Measurements from ENCODE around the gene FBXW12.

GRCh38 chr3:48423883-48424695, 52.1 kb downstream of the FBXW12 start:
- TF ChIP-seq CTCF (IDR thresholded peaks at IDR 0.05) (no peak), EZH2 (IDR thresholded peaks at IDR 0.05; ENCODE audit: borderline replicate concordance, insufficient read depth, low read depth, low read length, poor library complexity, severe bottlenecking) (no peak)

Measured in B cell (primary cell).